Measurements from ENCODE around the gene PDE5A.
"Not testable (repeated sequence)": the region's sequence is repeated elsewhere in the genome, so short reads cannot be mapped to it uniquely, and the experiment has no call there.

The PDE5A gene

GRCh38 chr4:119628281-119629141 lies at the start of gene PDE5A:
TSS of gene PDE5A (minus strand) at chr4:119628804. CDS start at chr4:119628671, 133 bp downstream.
- peak; percentile 83 for DNase-seq

- DNase-seq: no peak
Observed at GRCh38 chr4:119676101-119676500, 47.5 kb upstream of the PDE5A start.

GRCh38 chr4:119675391-119675790 lies 46.8 kb upstream of the PDE5A start:
- no peak for DNase-seq

- no peak for DNase-seq
Observed at GRCh38 chr4:119672938-119673337, 44.3 kb upstream of the PDE5A start.

GRCh38 chr4:119672086-119672485 lies 43.5 kb upstream of the PDE5A start:
- DNase-seq: no peak

GRCh38 chr4:119671205-119671604 lies 42.6 kb upstream of the PDE5A start:
- DNase-seq: peak; percentile 2

- DNase-seq: no peak
Observed at GRCh38 chr4:119667802-119668201, 39.2 kb upstream of the PDE5A start.

GRCh38 chr4:119666653-119667091 lies 38.1 kb upstream of the PDE5A start:
- no peak for DNase-seq

- no peak for DNase-seq
Observed at GRCh38 chr4:119665752-119666151, 37.1 kb upstream of the PDE5A start.

- DNase-seq: no peak
Observed at GRCh38 chr4:119664168-119664907, 35.7 kb upstream of the PDE5A start.

- no peak for DNase-seq
Observed at GRCh38 chr4:119663160-119663788, 34.7 kb upstream of the PDE5A start.

GRCh38 chr4:119662612-119663011 lies 34.0 kb upstream of the PDE5A start:
- DNase-seq: not testable (repeated sequence)

GRCh38 chr4:119661231-119661630 lies 32.6 kb upstream of the PDE5A start:
- DNase-seq: no peak

- no peak for DNase-seq
Observed at GRCh38 chr4:119659576-119659975, 31.0 kb upstream of the PDE5A start.

- DNase-seq: no peak
Observed at GRCh38 chr4:119657111-119657611, 28.6 kb upstream of the PDE5A start.

- no peak for DNase-seq
Observed at GRCh38 chr4:119656342-119656741, 27.7 kb upstream of the PDE5A start.

GRCh38 chr4:119655111-119655837 lies 26.7 kb upstream of the PDE5A start:
- no peak for DNase-seq

GRCh38 chr4:119653990-119654389 lies 25.4 kb upstream of the PDE5A start:
- DNase-seq: no peak

- DNase-seq: no peak
Observed at GRCh38 chr4:119652998-119653397, 24.4 kb upstream of the PDE5A start.

- DNase-seq: no peak
Observed at GRCh38 chr4:119648398-119648797, 19.8 kb upstream of the PDE5A start.

GRCh38 chr4:119647558-119647957 lies 19.0 kb upstream of the PDE5A start:
- DNase-seq: no peak

GRCh38 chr4:119646347-119647071 lies 17.9 kb upstream of the PDE5A start:
- DNase-seq: no peak
